ENCODE results near the gene SARM1.
"Not testable (repeated sequence)": the region's sequence is repeated elsewhere in the genome, so short reads cannot be mapped to it uniquely, and the experiment has no call there.

SARM1 gene

GRCh38 chr17:28334666-28335200 is 36.8 kb upstream of the SARM1 start:
- Mint-ChIP-seq H3K36me3 (ENCODE audit: insufficient read depth) (peaks cover 15% of the 10 kb centered on the region), H3K27me3 (no peaks in the 10 kb centered on the region), H3K4me1 (peaks cover 50% of the 10 kb centered on the region), H3K4me3 (peak overlapping the region; percentile 91), H3K27ac (ENCODE audit: low read depth) (peak overlapping the region; percentile 94), H3K9me3 (no peaks in the 10 kb centered on the region)
- ATAC-seq (replicated peaks; ENCODE audit: extremely low read depth, poor library complexity, severe bottlenecking) (peak; percentile 3), DNase-seq (ENCODE audit: low spot score in 2 of 2) (no peak)

- Mint-ChIP-seq H3K4me3 (peak within 1 kb of the TSS; percentile 91), H3K36me3 (ENCODE audit: insufficient read depth) (peaks cover 17% of the 10 kb centered on the region), H3K27ac (ENCODE audit: low read depth) (peak within 1 kb of the TSS; percentile 94), H3K27me3 (no peaks in the 10 kb centered on the region), H3K4me1 (peaks cover 50% of the 10 kb centered on the region), H3K9me3 (no peaks in the 10 kb centered on the region)
- DNase-seq (ENCODE audit: low spot score in 2 of 2) (peak; percentile 87 to 98), ATAC-seq (replicated peaks; ENCODE audit: extremely low read depth, poor library complexity, severe bottlenecking) (peak; percentile 97)
These were observed 36.1 kb upstream of the SARM1 start, which contains the start of the genes IFT20 and TNFAIP1 for GRCh38 chr17:28335201-28335958. TSS of gene IFT20 (minus strand) at chr17:28335472. CDS start at chr17:28331985, 3,487 bp downstream. TSS of gene TNFAIP1 (plus strand) at chr17:28335761. CDS start at chr17:28339522, 3,761 bp downstream.

- ATAC-seq (replicated peaks; ENCODE audit: extremely low read depth, poor library complexity, severe bottlenecking) (no peak), DNase-seq (ENCODE audit: low spot score in 2 of 2) (no peak)
- H3K4me1 Mint-ChIP-seq, result peaks cover 50% of the 10 kb centered on the region
- H3K27ac Mint-ChIP-seq (ENCODE audit: low read depth), result peak overlapping the region; percentile 94
- H3K27me3 Mint-ChIP-seq, result no peaks in the 10 kb centered on the region
- H3K36me3 Mint-ChIP-seq (ENCODE audit: insufficient read depth), result peaks cover 22% of the 10 kb centered on the region
- H3K9me3 Mint-ChIP-seq, result no peaks in the 10 kb centered on the region
- peak overlapping the region; percentile 91 for H3K4me3 Mint-ChIP-seq
These were observed 35.3 kb upstream of the SARM1 start for GRCh38 chr17:28335959-28336871.

DNA sequence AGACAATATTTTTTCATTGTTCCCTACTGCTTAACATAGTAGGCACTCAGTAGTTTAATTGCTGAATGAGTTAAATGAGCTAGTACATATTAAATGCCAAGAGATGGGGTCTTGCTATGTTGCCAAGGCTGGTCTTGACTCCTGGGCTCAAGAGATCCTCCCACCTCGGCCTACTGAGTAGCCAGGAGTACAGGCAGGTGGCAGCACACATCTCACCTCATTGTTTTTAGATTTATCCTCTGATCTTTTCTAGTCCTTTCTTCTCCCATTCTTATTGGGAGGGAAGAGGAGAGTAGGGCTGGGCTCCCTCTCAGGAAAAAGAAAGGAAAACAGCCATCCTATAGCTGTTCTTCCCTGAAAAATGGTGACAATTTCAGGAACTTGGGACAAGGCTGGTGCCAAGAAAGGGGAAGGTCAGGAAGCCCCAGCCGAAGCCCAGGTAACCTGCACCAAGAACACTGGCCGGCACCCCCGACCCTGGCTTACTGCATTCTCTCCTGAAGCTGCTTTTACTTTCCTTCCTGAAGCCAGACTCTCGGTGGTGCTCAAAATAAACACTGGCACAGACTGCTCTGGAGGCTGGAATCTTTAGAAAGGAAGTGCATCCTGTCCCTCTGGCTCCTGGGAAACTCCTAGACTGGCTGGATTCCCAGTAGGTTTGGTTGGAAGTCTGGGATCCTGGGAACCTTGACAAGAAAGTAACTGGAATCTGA is 33.3 kb upstream of the SARM1 start:
- Mint-ChIP-seq H3K27ac (ENCODE audit: low read depth) (no peak overlapping the region), H3K4me1 (peaks cover 38% of the 10 kb centered on the region), H3K27me3 (no peaks in the 10 kb centered on the region), H3K36me3 (ENCODE audit: insufficient read depth) (peaks cover 24% of the 10 kb centered on the region), H3K9me3 (no peaks in the 10 kb centered on the region), H3K4me3 (no peak overlapping the region)
- ATAC-seq (replicated peaks; ENCODE audit: extremely low read depth, poor library complexity, severe bottlenecking) (no peak), DNase-seq (ENCODE audit: low spot score in 2 of 2) (no peak)

DNA sequence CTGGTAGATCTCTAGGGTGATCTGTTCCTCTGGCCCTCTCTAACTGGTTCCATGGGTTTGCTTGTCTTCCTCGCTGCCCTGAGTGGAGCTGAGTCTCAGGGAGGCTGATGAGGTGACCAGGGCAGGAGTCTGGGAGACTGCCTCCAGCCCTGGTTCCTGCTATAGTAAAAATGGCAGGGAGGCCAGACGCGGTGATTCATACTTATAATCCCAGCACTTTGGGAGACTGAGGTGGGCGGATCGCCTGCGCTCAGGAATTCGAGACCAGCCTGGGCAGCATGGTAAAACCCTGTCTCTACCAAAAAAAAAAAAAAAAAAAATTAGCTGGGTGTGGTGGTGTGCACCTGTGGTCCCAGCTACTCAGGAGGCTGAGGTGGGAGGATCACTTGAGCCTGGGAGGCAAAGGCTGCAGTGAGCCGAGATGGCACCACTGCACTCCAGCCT is 32.7 kb upstream of the SARM1 start:
- H3K36me3 Mint-ChIP-seq (ENCODE audit: insufficient read depth), result peaks cover 25% of the 10 kb centered on the region
- not testable (repeated sequence) for H3K9me3 Mint-ChIP-seq; DNase-seq (ENCODE audit: low spot score in 2 of 2); H3K27ac Mint-ChIP-seq (ENCODE audit: low read depth); ATAC-seq (replicated peaks; ENCODE audit: extremely low read depth, poor library complexity, severe bottlenecking); H3K4me3 Mint-ChIP-seq; H3K27me3 Mint-ChIP-seq
- peaks cover 36% of the 10 kb centered on the region for H3K4me1 Mint-ChIP-seq

GRCh38 chr17:28339431-28339830 is 32.1 kb upstream of the SARM1 start:
- ATAC-seq (replicated peaks; ENCODE audit: extremely low read depth, poor library complexity, severe bottlenecking), result no peak
- H3K9me3 Mint-ChIP-seq, result no peaks in the 10 kb centered on the region
- peaks cover 30% of the 10 kb centered on the region for H3K4me1 Mint-ChIP-seq

DNA sequence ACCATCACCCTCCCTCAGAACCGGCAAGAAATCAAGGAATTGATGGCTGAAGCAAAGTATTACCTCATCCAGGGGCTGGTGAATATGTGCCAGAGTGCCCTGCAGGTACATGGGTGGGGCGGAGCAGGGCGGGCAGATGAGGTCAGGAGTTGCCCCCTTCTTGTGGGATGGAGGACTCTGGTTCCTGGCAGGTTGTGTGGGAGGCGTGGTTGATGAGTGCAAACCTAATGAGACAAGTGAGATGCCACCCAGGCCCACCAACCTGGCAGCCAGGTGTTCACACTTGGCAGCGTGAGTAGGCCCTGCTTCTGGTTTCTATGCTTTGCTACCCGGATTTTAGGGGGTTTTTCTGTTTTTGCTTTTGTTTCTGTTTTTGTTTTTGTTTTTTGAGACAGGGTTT is 31.1 kb upstream of the SARM1 start:
- Mint-ChIP-seq H3K4me1 (peaks cover 21% of the 10 kb centered on the region), H3K9me3 (no peaks in the 10 kb centered on the region), H3K27me3 (no peaks in the 10 kb centered on the region), H3K4me3 (no peak overlapping the region), H3K36me3 (ENCODE audit: insufficient read depth) (peaks cover 22% of the 10 kb centered on the region), H3K27ac (ENCODE audit: low read depth) (no peak overlapping the region)
- DNase-seq (ENCODE audit: low spot score in 2 of 2) (no peak), ATAC-seq (replicated peaks; ENCODE audit: extremely low read depth, poor library complexity, severe bottlenecking) (no peak)

More at GRCh38 chr17:28339431-28339830, 32.1 kb upstream of the SARM1 start:
- Mint-ChIP-seq H3K27ac (ENCODE audit: low read depth) (no peak overlapping the region), H3K27me3 (no peaks in the 10 kb centered on the region), H3K36me3 (ENCODE audit: insufficient read depth) (peaks cover 28% of the 10 kb centered on the region), H3K4me3 (no peak overlapping the region)
- DNase-seq (ENCODE audit: low spot score in 2 of 2), result no peak

GRCh38 chr17:28341516-28341915 is 30.0 kb upstream of the SARM1 start:
- H3K27ac Mint-ChIP-seq (ENCODE audit: low read depth), result no peak overlapping the region
- H3K36me3 Mint-ChIP-seq (ENCODE audit: insufficient read depth), result peaks cover 21% of the 10 kb centered on the region
- no peaks in the 10 kb centered on the region for H3K9me3 Mint-ChIP-seq
- no peak overlapping the region for H3K4me3 Mint-ChIP-seq
- H3K27me3 Mint-ChIP-seq, result no peaks in the 10 kb centered on the region
- DNase-seq (ENCODE audit: low spot score in 2 of 2) (no peak), ATAC-seq (replicated peaks; ENCODE audit: extremely low read depth, poor library complexity, severe bottlenecking) (no peak)
- peaks cover 12% of the 10 kb centered on the region for H3K4me1 Mint-ChIP-seq

DNA sequence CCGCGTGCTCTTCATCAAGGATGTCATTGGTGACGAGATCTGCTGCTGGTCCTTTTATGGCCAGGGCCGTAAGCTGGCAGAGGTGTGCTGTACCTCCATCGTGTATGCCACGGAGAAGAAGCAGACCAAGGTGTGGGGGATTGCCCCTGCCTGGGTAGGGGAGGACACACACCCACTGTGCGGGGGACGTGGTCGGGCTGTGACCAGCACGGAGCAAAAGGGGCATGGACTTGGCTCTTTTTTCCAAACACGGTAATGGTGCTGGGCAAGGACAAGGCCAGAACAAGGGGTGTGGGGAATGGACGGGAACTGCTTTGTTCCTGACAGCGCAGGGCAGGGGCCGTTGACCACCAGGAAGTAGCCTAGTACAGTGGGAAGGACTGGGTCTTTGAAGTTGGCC is 29.2 kb upstream of the SARM1 start:
- Mint-ChIP-seq H3K36me3 (ENCODE audit: insufficient read depth) (peaks cover 25% of the 10 kb centered on the region), H3K9me3 (no peaks in the 10 kb centered on the region), H3K27me3 (no peaks in the 10 kb centered on the region), H3K4me1 (peaks cover 6% of the 10 kb centered on the region), H3K4me3 (no peak overlapping the region), H3K27ac (ENCODE audit: low read depth) (no peak overlapping the region)
- DNase-seq (ENCODE audit: low spot score in 2 of 2) (no peak), ATAC-seq (replicated peaks; ENCODE audit: extremely low read depth, poor library complexity, severe bottlenecking) (no peak)

DNA sequence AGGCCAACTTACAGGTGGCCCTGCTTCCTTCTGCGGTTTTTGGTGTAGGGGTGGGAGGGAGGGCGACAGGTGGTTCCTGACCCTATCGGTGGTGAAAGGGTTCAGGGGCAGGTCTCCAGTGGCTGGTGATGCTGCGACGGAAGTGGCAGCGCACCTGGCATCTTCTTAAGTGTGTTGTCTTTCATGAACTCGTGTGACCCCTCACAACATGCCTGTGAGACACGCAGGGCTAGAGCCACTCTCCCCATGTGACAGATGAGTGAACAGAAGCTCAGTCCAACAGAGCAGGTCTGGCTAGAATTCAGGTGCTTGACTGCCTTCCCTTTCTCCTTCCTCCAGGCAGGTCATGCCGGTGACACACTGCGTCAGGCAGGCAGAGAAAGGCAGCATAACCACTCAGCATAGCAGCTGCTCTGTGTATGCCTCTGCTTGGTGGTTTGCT is 28.0 kb upstream of the SARM1 start:
- H3K36me3 Mint-ChIP-seq (ENCODE audit: insufficient read depth), result peaks cover 29% of the 10 kb centered on the region
- no peak overlapping the region for H3K4me3 Mint-ChIP-seq
- no peak overlapping the region for H3K27ac Mint-ChIP-seq (ENCODE audit: low read depth)
- H3K27me3 Mint-ChIP-seq, result no peaks in the 10 kb centered on the region
- DNase-seq (ENCODE audit: low spot score in 2 of 2) (no peak), ATAC-seq (replicated peaks; ENCODE audit: extremely low read depth, poor library complexity, severe bottlenecking) (no peak)
- no peaks in the 10 kb centered on the region for H3K9me3 Mint-ChIP-seq
- no peaks in the 10 kb centered on the region for H3K4me1 Mint-ChIP-seq

DNA sequence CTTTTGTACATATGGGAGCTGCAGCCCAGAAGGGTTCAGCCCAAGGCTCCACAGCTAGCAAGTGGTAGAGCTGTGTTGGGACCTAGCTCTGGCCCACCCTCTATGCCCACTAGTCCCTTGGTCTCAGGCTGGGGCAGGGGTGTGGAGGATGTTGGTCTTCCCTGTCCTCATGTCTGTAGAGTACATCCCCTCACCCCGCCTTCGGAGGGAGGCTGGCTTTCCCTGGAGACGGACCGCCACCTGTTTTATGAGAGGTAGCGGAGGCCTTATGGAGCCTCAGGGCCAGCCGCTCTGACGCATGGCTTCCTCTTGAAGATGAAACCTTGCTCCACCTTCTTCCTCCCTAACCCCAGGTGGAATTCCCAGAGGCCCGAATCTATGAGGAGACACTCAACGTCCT is 27.5 kb upstream of the SARM1 start:
- H3K36me3 Mint-ChIP-seq (ENCODE audit: insufficient read depth), result peaks cover 33% of the 10 kb centered on the region
- H3K27ac Mint-ChIP-seq (ENCODE audit: low read depth), result no peak overlapping the region
- H3K9me3 Mint-ChIP-seq, result no peaks in the 10 kb centered on the region
- no peak overlapping the region for H3K4me3 Mint-ChIP-seq
- no peaks in the 10 kb centered on the region for H3K27me3 Mint-ChIP-seq
- DNase-seq (ENCODE audit: low spot score in 2 of 2) (no peak), ATAC-seq (replicated peaks; ENCODE audit: extremely low read depth, poor library complexity, severe bottlenecking) (no peak)
- no peaks in the 10 kb centered on the region for H3K4me1 Mint-ChIP-seq

- Mint-ChIP-seq H3K27ac (ENCODE audit: low read depth) (no peak overlapping the region), H3K4me1 (no peaks in the 10 kb centered on the region), H3K4me3 (no peak overlapping the region), H3K9me3 (no peaks in the 10 kb centered on the region), H3K36me3 (ENCODE audit: insufficient read depth) (peaks cover 33% of the 10 kb centered on the region), H3K27me3 (no peaks in the 10 kb centered on the region)
- no peak for ATAC-seq (replicated peaks; ENCODE audit: extremely low read depth, poor library complexity, severe bottlenecking)
- DNase-seq (ENCODE audit: low spot score in 2 of 2), result no peak
These were observed 27.0 kb upstream of the SARM1 start for GRCh38 chr17:28344435-28344901.
